Activated CD4-positive, alpha-beta T cell treated with anti-CD3 and anti-CD28 coated beads, Interleukin-2, amount 10 ng/mL, durations not matched to agents 7 days and 5 days (primary cell): ENCODE data around the gene IGLL1. TPM values are rescaled to one million over a fixed set of nuclear protein-coding genes. Genes with fewer than 3 reads are reported as not detected.

ENCODE experiments used
- CTCF ChIA-PET: fragments of 350-600 bp; sonication (Branson Sonifier 250); formaldehyde crosslinking; loops from one replicate; lab custom pipeline; 2021; ENCODE audit warnings: antibody characterized with exemption; lab: Charles Lee
- POLR2A ChIA-PET: fragments of 350-600 bp; sonication (Branson Sonifier 250); formaldehyde crosslinking; loops from one replicate; lab custom pipeline; 2021; ENCODE audit warnings: antibody characterized with exemption; lab: Charles Lee
- DNase-seq: peaks from one replicate; pipeline ENCODE4 v3.0.0-alpha.2; 2020
- H3K27ac Mint-ChIP-seq: one replicate; pipeline ENCODE4 v1.8.0; 2021; ENCODE audit warnings: mild to moderate bottlenecking, moderate library complexity, mixed read lengths
- H3K27me3 Mint-ChIP-seq: one replicate; pipeline ENCODE4 v1.8.0; 2021; ENCODE audit warnings: mixed read lengths
- H3K36me3 Mint-ChIP-seq: one replicate; pipeline ENCODE4 v1.8.0; 2021; ENCODE audit warnings: low read depth, mixed read lengths
- H3K4me1 Mint-ChIP-seq: one replicate; pipeline ENCODE4 v1.8.0; 2021; ENCODE audit warnings: mixed read lengths
- H3K4me3 Mint-ChIP-seq: one replicate; pipeline ENCODE4 v1.8.0; 2021; ENCODE audit warnings: mild to moderate bottlenecking, moderate library complexity, mixed read lengths
- H3K9me3 Mint-ChIP-seq: one replicate; pipeline ENCODE4 v1.8.0; 2021; ENCODE audit warnings: mixed read lengths
- total RNA-seq, 2 experiments: library from RNA; stranded (reverse); gene quantifications; one replicate each; pipeline ENCODE4 v1.2.3, GENCODE V29; 2021

Gene IGLL1
- total RNA-seq, 2 experiments from 2014 or later: not detected

DNA sequence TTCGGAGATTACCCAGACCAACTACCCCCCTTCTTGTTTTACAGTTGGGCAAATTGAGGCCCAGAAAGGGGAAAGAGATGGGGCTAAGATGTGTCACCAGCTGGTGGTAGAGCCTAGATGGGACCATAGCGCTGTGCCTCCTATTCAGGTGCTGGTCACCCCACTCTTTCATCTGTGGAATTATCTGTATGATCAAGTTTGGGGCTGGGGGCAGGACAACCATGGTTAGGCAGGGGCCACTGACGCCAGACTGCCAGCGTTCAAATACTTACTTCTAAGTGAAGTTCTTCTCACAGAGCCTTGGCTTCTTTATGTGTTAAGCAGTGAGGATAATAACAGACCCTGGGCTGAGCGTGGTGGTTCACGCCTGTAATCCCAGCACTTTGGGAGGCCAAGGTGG is 55.9 kb downstream of the IGLL1 start:
- no peak overlapping the region for H3K4me3 Mint-ChIP-seq
- H3K27ac Mint-ChIP-seq: no peak overlapping the region
- POLR2A ChIA-PET: no interaction called here
- H3K36me3 Mint-ChIP-seq: no peaks in the 10 kb centered on the region
- no peaks in the 10 kb centered on the region for H3K9me3 Mint-ChIP-seq
- H3K4me1 Mint-ChIP-seq: peaks cover 4% of the 10 kb centered on the region
- no peak for DNase-seq
- CTCF ChIA-PET: no interaction called here
- peaks cover 17% of the 10 kb centered on the region for H3K27me3 Mint-ChIP-seq

DNA sequence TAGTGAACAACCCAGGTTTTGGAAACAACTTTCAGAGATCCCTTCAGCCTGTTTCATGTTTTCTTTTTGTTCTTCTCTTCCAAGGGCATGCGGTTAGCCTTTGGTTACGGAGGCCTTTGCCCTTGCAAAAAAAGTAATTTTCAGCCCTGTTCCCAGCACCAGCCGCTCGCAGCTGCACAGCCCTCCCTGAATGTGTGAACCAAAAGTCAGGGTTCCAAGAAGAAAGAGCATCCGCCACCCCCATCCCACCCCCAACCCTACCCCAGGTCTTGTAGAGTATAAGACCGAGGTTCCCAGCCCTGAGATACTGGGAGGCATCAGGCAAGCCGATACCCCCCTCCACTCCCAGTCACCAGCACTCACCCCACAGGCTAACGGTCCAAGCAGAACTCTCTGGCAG is 56.4 kb downstream of the IGLL1 start:
- ChIA-PET CTCF (no interaction called here), POLR2A (no interaction called here)
- no peaks in the 10 kb centered on the region for H3K9me3 Mint-ChIP-seq
- no peak for DNase-seq
- peaks cover 4% of the 10 kb centered on the region for H3K4me1 Mint-ChIP-seq
- H3K4me3 Mint-ChIP-seq: no peak overlapping the region
- H3K27me3 Mint-ChIP-seq: peaks cover 18% of the 10 kb centered on the region
- no peaks in the 10 kb centered on the region for H3K36me3 Mint-ChIP-seq
- H3K27ac Mint-ChIP-seq: no peak overlapping the region

Other genes starting within 250 kb of the IGLL1 start
- gene DRICH1, start 52.0 kb upstream of the IGLL1 start, total RNA-seq: 1 to 10 TPM; 1.2 to 1.8 TPM
- gene RGL4, start 110.7 kb upstream of the IGLL1 start, total RNA-seq: 10 to 100 TPM; 29.1 to 30.1 TPM
- 1 to 10 TPM; 1.9 to 2.0 TPM for gene ZNF70, start 170.8 kb upstream of the IGLL1 start, total RNA-seq
- not detected for gene VPREB3, start 174.1 kb upstream of the IGLL1 start, total RNA-seq
- gene C22orf15, start 182.7 kb upstream of the IGLL1 start, total RNA-seq: 1 to 10 TPM in 1 of 2 experiments, under 1 TPM in 1; 0.99 to 1.3 TPM
- gene CHCHD10, start 187.7 kb upstream of the IGLL1 start, total RNA-seq: 10 to 100 TPM; 44.6 to 55.4 TPM
- gene MMP11, start 192.6 kb upstream of the IGLL1 start, total RNA-seq: under 1 TPM; 0.27 to 0.50 TPM
- gene SMARCB1, start 206.7 kb upstream of the IGLL1 start, total RNA-seq: 10 to 100 TPM; 91.4 to 92.6 TPM